ENCODE measurements around the gene SLC36A2. TPM values are rescaled to one million over a fixed set of nuclear protein-coding genes. Genes with fewer than 3 reads are reported as not detected.

Gene SLC36A2
- not detected for total RNA-seq

DNA sequence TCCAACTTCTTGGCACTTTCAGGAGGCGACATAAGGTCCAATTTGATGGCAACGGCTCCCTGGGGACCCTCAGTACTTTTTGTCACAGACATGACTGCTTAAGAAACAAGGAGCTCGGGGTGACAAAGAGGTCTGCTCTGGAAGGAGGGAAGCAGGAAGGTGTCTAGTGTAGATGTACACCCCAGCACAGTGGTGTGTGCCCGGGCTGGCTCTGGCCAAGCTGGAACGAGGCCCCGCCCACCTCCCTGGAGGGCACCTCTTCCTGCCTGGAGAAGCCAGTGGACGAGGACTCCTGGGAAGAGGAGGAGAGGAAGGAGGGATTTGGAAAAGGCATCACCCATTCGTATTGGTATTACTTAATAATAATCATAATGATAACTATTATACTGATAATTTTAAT lies at the start of gene SLC36A2:
Gene SLC36A2, minus strand, starts transcription at position 191 of the 400 bp plus-strand sequence. Its CDS starts 99 bp downstream, at position 92.

DNA sequence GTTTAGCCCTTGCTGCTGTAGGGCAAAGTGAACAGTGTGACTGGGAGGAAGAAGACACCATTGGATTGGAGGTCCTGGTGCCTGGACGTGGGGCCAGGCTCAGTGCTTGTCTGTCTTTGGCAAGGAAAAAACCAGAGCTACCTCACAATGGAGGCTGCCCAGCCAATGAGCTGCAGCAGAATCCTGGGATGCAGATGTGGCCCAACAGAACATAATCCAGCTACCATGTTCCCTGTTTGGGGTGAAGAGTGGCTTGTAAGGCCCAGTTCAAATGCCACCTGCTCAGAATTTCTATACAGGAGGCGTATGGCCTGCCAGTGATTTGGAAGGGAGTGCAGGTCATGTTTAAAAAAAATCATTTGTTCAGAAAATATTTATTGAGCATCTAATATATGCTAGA lies 43.7 kb downstream of the SLC36A2 start, which contains the start of gene SLC36A3:
Gene SLC36A3, minus strand, starts transcription at position 101 of the 400 bp plus-strand sequence. CDS start 412 bp downstream, outside the sequence.

Other genes starting within 250 kb of the SLC36A2 start
- 85.4 TPM for gene ANXA6, start 189.8 kb downstream of the SLC36A2 start, total RNA-seq
- gene CCDC69, start 123.5 kb downstream of the SLC36A2 start, total RNA-seq, result 0.31 TPM
- 8.5 TPM for gene GM2A, start 94.4 kb downstream of the SLC36A2 start, total RNA-seq
- gene SLC36A3, start 43.8 kb downstream of the SLC36A2 start, total RNA-seq, result not detected
- 31.0 TPM for gene SLC36A1, start 100.0 kb upstream of the SLC36A2 start, total RNA-seq
- gene FAT2, start 243.8 kb upstream of the SLC36A2 start, total RNA-seq, result 0.94 TPM